ENCODE data around the gene HSPA1A. TPM values are rescaled to one million over a fixed set of nuclear protein-coding genes. Genes with fewer than 3 reads are reported as not detected.

Gene HSPA1A
- total RNA-seq, 4 donors from 2014 or later: 235 to 451 (median 370) TPM

DNA sequence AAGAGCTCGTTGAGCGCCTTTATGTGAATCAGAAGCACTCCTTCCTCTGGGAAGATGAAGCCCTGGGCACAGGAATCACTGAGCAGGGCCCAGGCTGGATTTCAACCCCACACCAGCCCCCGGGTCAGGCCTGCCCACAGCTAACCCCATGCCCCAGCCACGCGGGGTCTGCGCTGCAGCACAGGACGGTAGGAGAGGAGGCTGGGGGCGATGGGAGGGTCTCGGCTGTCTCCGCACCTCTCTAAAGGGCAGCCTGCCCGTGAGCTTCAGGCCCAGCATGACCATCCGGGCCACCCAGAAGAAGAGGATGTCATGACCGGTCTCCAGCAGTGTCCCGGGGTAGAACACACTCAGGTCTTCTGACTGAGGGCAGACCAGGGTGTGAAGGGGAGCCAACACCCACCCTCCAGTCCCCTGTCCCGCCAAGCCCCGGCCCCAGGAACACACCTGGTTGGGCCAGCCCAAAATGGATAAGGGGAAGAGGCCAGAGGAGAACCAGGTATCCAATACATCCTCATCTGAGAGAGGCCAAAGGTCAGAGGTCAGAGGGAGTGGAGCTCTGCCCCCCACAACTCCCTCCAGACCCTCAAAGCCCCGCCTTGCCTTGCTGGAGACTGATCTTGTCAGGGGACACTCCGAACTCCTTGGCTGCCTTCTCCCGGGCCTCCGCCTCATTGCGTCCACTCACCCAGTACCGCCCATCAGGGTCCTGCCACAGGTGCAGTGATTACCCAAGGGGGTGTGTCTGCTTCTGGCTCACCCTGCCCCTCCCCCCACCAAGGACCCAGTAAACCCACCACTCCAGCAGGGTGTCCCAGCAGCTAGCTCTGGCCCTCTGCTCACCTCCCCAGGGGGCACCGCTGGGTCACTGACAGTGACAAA is 33.9 kb upstream of the HSPA1A start:
- Histone ChIP-seq H3K4me3 (no peak overlapping the region), H3K36me3 (peaks cover 48 to 88% (median 80%) of the 10 kb centered on the region in 4 donors), H3K9me3 (no peaks in the 10 kb centered on the region), H3K4me1 (peaks cover 10 to 12% (median 12%) of the 10 kb centered on the region in 4 donors), H3K27me3 (no peaks in the 10 kb centered on the region), H3K27ac (replicated peaks in 1 of 4) (no peak overlapping the region)
- intact Hi-C loops (cut with DNase I): no loop called here
- no peak for TF ChIP-seq CTCF (IDR thresholded peaks at IDR 0.05)
- no peak for TF ChIP-seq POLR2AphosphoS5 (IDR thresholded peaks at IDR 0.05)
- TF ChIP-seq EP300 (IDR thresholded peaks at IDR 0.05): no peak
- TF ChIP-seq POLR2A (IDR thresholded peaks at IDR 0.05; ENCODE audit: low read depth): no peak
- DNase-seq (ENCODE audit: extremely low spot score): no peak
- 90% methylated on average over 21 of the region's 23 CpGs for WGBS

DNA sequence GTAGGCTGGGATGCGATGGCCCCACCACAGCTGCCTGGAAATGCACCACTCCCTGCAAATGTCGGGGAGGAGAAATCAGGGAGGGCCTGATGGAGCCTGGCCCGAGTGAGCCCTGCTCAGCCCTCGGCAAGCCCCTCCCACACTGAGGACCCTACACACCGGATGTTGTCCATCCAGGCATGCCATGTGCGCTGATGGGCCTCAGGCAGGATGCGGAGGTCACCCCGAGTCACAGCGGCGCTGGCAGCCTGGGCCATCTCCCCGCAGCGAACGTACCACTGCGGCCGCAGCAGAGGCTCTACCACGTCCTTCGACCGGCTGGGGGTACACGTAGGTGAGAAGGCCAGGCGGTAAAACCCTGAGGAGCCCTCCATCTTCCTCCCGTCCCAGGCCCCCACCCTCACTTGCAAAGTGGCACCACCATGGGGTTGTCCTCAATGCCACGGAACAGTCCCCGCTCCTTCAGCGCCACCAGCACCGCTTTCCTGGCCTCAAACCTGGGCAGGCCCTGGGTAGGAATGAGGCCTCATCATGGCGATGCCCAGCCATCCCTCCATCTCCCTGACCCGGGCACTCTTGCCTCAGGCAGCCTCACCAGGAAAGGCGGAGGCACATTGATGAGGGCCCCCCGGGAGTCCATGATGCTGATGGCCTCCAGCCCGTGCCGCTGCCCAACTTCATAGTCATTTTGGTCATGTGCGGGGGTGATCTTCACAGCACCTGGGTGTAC is 33.1 kb upstream of the HSPA1A start:
- H3K27ac ChIP-seq (replicated peaks in 1 of 4): no peak overlapping the region
- no peaks in the 10 kb centered on the region for H3K27me3 ChIP-seq
- no peaks in the 10 kb centered on the region for H3K9me3 ChIP-seq
- H3K4me1 ChIP-seq: peaks cover 3 to 4% (median 4%) of the 10 kb centered on the region in 4 donors
- intact Hi-C loops (cut with DNase I): no loop called here
- TF ChIP-seq CTCF (IDR thresholded peaks at IDR 0.05) (no peak), POLR2AphosphoS5 (IDR thresholded peaks at IDR 0.05) (no peak), EP300 (IDR thresholded peaks at IDR 0.05) (no peak), POLR2A (IDR thresholded peaks at IDR 0.05; ENCODE audit: low read depth) (no peak)
- WGBS: 90% methylated on average over 28 of the region's 32 CpGs
- no peak for DNase-seq (ENCODE audit: extremely low spot score)
- H3K36me3 ChIP-seq: peaks cover 48 to 93% (median 84%) of the 10 kb centered on the region in 4 donors
- H3K4me3 ChIP-seq: no peak overlapping the region

- no peak for DNase-seq (ENCODE audit: extremely low spot score)
- intact Hi-C loops (cut with DNase I): no loop called here
- Histone ChIP-seq H3K9me3 (no peaks in the 10 kb centered on the region), H3K4me1 (no peaks in the 10 kb centered on the region), H3K36me3 (peaks cover 41 to 93% (median 78%) of the 10 kb centered on the region in 4 donors), H3K27ac (replicated peaks in 1 of 4) (no peak overlapping the region), H3K27me3 (no peaks in the 10 kb centered on the region), H3K4me3 (no peak overlapping the region)
- TF ChIP-seq CTCF (IDR thresholded peaks at IDR 0.05) (no peak), POLR2AphosphoS5 (IDR thresholded peaks at IDR 0.05) (no peak), EP300 (IDR thresholded peaks at IDR 0.05) (no peak), POLR2A (IDR thresholded peaks at IDR 0.05; ENCODE audit: low read depth) (no peak)
- WGBS: 94% methylated on average over 15 of the region's 15 CpGs
Measured at GRCh38 chr6:31784098-31784925, 31.0 kb upstream of the HSPA1A start.

DNA sequence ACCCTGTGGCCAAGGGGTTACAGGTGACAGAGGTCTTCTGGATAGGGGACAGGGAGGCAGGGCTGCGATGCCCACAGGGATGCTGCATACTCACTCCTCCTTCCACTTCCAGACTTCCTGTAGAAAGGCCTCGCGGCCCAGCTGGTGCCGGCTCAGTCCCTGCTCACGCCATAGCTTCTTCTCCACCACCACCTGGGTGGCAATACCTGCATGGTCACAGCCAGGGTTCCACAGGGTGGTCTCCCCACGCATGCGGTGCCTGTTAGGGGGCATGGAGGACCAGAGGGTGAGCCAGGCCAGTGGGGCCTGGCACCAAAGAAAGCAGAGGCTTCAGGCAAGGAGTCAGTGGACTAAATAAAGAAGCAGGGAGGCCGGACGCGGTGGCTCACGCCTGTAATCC is 29.9 kb upstream of the HSPA1A start:
- intact Hi-C loops (cut with DNase I): no loop called here
- Histone ChIP-seq H3K4me1 (no peaks in the 10 kb centered on the region), H3K27ac (replicated peaks in 1 of 4) (no peak overlapping the region), H3K36me3 (peaks cover 35 to 92% (median 73%) of the 10 kb centered on the region in 4 donors), H3K4me3 (no peak overlapping the region), H3K9me3 (no peaks in the 10 kb centered on the region), H3K27me3 (no peaks in the 10 kb centered on the region)
- no peak for DNase-seq (ENCODE audit: extremely low spot score)
- no peak for TF ChIP-seq CTCF (IDR thresholded peaks at IDR 0.05)
- TF ChIP-seq POLR2A (IDR thresholded peaks at IDR 0.05; ENCODE audit: low read depth): no peak
- no peak for TF ChIP-seq POLR2AphosphoS5 (IDR thresholded peaks at IDR 0.05)
- TF ChIP-seq EP300 (IDR thresholded peaks at IDR 0.05): no peak
- WGBS: 92% methylated on average over 11 of the region's 11 CpGs

Measured in esophagus muscularis mucosa (tissue), 4 donors.